ENCODE measurements around the gene CLIC4. TPM values are rescaled to one million over a fixed set of nuclear protein-coding genes. Genes with fewer than 3 reads are reported as not detected.

The CLIC4 gene
- total RNA-seq, 1 experiment from 2014 or later, result 123 TPM

DNA sequence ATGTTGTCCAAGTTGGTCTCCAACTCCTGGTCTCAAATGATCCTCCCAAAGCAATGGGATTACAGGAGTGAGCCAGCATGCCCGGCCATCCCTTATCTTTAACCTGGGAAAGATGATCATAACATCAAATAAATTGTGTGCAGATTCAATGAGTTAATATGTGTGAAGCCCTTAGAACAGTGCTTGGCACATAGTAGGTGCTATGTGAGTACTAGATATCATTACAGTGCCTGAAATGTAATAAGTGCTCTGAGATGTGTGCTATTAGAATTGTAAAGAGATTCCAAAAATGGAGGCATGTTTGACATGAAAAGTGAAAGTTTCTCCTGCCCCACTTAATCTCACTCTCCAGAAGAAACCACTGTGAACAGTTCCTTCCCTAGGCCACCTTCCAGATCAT is 113.0 kb downstream of the CLIC4 start:
- peaks cover 4% of the 10 kb centered on the region; the same call in 1 of the 2 replicates for H3K4me1 ChIP-seq (replicated peaks; ENCODE audit: insufficient read depth)
- no peaks in the 10 kb centered on the region for H3K9me3 ChIP-seq (ENCODE audit: insufficient read depth, low read depth)
- no peaks in the 10 kb centered on the region for H3K36me3 ChIP-seq (ENCODE audit: low read depth)
- TF ChIP-seq EZH2 (IDR thresholded peaks at IDR 0.05; ENCODE audit: low read depth) (no peak), CTCF (conservative IDR thresholded peaks at IDR 0.05) (no peak)
- H4K20me1 ChIP-seq (ENCODE audit: insufficient read depth), result no peaks in the 10 kb centered on the region
- no peak overlapping the region for H3K4me3 ChIP-seq
- H2AFZ ChIP-seq, result no peak overlapping the region
- no TSS peak for BruUV-seq (replicated peaks)
- no peak for DNase-seq
- H3K27me3 ChIP-seq (ENCODE audit: insufficient read depth, low read depth), result no peaks in the 10 kb centered on the region
- intact Hi-C loops (cut with micrococcal nuclease; ENCODE audit: unreplicated experiment), result no loop called here
- H3K9me2 ChIP-seq (ENCODE audit: insufficient read depth), result no peaks in the 10 kb centered on the region
- no peak overlapping the region for H3K27ac ChIP-seq
- H3K79me2 ChIP-seq (ENCODE audit: low read depth), result no peaks in the 10 kb centered on the region
- H3F3A ChIP-seq (ENCODE audit: insufficient read depth, low read depth), result no peaks in the 10 kb centered on the region
- POLR2A ChIA-PET (ENCODE audit: unreplicated experiment), result no interaction called here
- H3K4me2 ChIP-seq, result no peak overlapping the region
- CTCF ChIA-PET, result no interaction called here

- no peak for DNase-seq
- Histone ChIP-seq H3K4me3 (no peak overlapping the region), H3K9me3 (ENCODE audit: insufficient read depth, low read depth) (no peaks in the 10 kb centered on the region), H3K27me3 (ENCODE audit: insufficient read depth, low read depth) (no peaks in the 10 kb centered on the region), H3K36me3 (ENCODE audit: low read depth) (no peaks in the 10 kb centered on the region), H3F3A (ENCODE audit: insufficient read depth, low read depth) (no peaks in the 10 kb centered on the region), H3K9me2 (ENCODE audit: insufficient read depth) (no peaks in the 10 kb centered on the region), H3K4me2 (no peak overlapping the region), H4K20me1 (ENCODE audit: insufficient read depth) (no peaks in the 10 kb centered on the region), H3K27ac (no peak overlapping the region), H3K4me1 (replicated peaks; ENCODE audit: insufficient read depth) (peaks cover 4% of the 10 kb centered on the region; the same call in 1 of the 2 replicates), H3K79me2 (ENCODE audit: low read depth) (no peaks in the 10 kb centered on the region), H2AFZ (no peak overlapping the region)
- intact Hi-C loops (cut with micrococcal nuclease; ENCODE audit: unreplicated experiment), result no loop called here
- no TSS peak for BruUV-seq (replicated peaks)
- no peak for TF ChIP-seq EZH2 (IDR thresholded peaks at IDR 0.05; ENCODE audit: low read depth)
- no peak for TF ChIP-seq CTCF (conservative IDR thresholded peaks at IDR 0.05)
- ChIA-PET CTCF (no interaction called here), POLR2A (ENCODE audit: unreplicated experiment) (interaction anchor here (0.5 kb wide), 1 partner anchor 15 kb away, joined by 3 read pairs; no protein-coding TSS in a partner anchor)
Observed at GRCh38 chr1:24859063-24860010, 114.1 kb downstream of the CLIC4 start.

DNA sequence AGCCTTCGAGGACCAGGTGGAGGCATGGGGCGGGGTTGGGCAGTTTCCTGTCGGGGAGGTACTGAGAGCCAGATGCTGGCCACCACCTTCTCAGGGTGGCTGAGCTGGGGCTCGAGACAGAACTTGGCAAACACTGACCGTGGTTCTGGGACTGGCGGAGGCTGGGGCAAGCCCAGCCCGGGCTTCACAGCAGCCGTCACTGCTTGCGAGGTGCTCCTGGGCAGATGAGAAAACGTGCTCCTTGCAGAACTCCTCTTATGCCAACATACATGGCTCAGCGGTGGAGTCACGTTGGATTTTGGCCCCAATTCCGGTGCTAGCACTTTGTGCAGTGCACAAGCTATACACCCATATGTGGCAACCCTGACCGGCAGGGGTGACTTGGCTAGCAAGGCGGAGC is 115.6 kb downstream of the CLIC4 start:
- no peaks in the 10 kb centered on the region for H3K9me3 ChIP-seq (ENCODE audit: insufficient read depth, low read depth)
- no peaks in the 10 kb centered on the region for H3K79me2 ChIP-seq (ENCODE audit: low read depth)
- no peaks in the 10 kb centered on the region for H3K27me3 ChIP-seq (ENCODE audit: insufficient read depth, low read depth)
- no peak overlapping the region for H2AFZ ChIP-seq
- H3K4me1 ChIP-seq (replicated peaks; ENCODE audit: insufficient read depth), result peaks cover 4% of the 10 kb centered on the region; the same call in 1 of the 2 replicates
- CTCF ChIA-PET, result no interaction called here
- H3K9me2 ChIP-seq (ENCODE audit: insufficient read depth), result no peaks in the 10 kb centered on the region
- no peak overlapping the region for H3K4me2 ChIP-seq
- no peak for TF ChIP-seq CTCF (conservative IDR thresholded peaks at IDR 0.05)
- TF ChIP-seq EZH2 (IDR thresholded peaks at IDR 0.05; ENCODE audit: low read depth), result no peak
- H3F3A ChIP-seq (ENCODE audit: insufficient read depth, low read depth), result no peaks in the 10 kb centered on the region
- intact Hi-C loops (cut with micrococcal nuclease; ENCODE audit: unreplicated experiment), result no loop called here
- POLR2A ChIA-PET (ENCODE audit: unreplicated experiment), result no interaction called here
- no peaks in the 10 kb centered on the region for H4K20me1 ChIP-seq (ENCODE audit: insufficient read depth)
- no peak overlapping the region for H3K27ac ChIP-seq
- no peaks in the 10 kb centered on the region for H3K36me3 ChIP-seq (ENCODE audit: low read depth)
- no peak for DNase-seq
- H3K4me3 ChIP-seq, result no peak overlapping the region
- no TSS peak for BruUV-seq (replicated peaks)
